Coronary artery (tissue), 2 donors: Measurements from ENCODE around the gene RAB31.
A peak's percentile ranks its signal among the peaks of the same experiment; 100 is the strongest.
"Not testable (repeated sequence)": the region's sequence is repeated elsewhere in the genome, so short reads cannot be mapped to it uniquely, and the experiment has no call there.

Experiments
- DNase-seq: peaks from one replicate; pipeline ENCODE4 v3.0.0-alpha.2; 2017; ENCODE audit warnings: low spot score
- H3K27ac ChIP-seq, 2 donors: fragments of 200-600 bp; sonication (generic); one replicate each; pipeline ENCODE4 v1.5.1; 2016 to 2019
- H3K4me3 ChIP-seq: fragments of 200-600 bp; sonication (generic); 2 replicates; pipeline ENCODE4 v1.5.1; 2016; ENCODE audit warnings: mild to moderate bottlenecking, moderate library complexity
- CTCF ChIP-seq: fragments of 200-600 bp; sonication (generic); IDR thresholded peaks from one replicate; pipeline ENCODE4 v1.5.1; 2019; ENCODE audit warnings: antibody characterized with exemption

The RAB31 gene

GRCh38 chr18:9766076-9766481, 58.0 kb downstream of the RAB31 start:
- Histone ChIP-seq H3K4me3 (no peak overlapping the region), H3K27ac (peak overlapping the region in 1 of 2 donors; percentile 6)
- no peak for DNase-seq
- no peak for TF ChIP-seq CTCF

GRCh38 chr18:9766740-9767139, 58.6 kb downstream of the RAB31 start:
- no peak overlapping the region for H3K27ac ChIP-seq
- DNase-seq, result no peak
- TF ChIP-seq CTCF, result no peak
- no peak overlapping the region for H3K4me3 ChIP-seq

GRCh38 chr18:9768071-9768691, 60.1 kb downstream of the RAB31 start:
- not testable (repeated sequence) for H3K4me3 ChIP-seq, DNase-seq, H3K27ac ChIP-seq

- not testable (repeated sequence) for H3K4me3 ChIP-seq, H3K27ac ChIP-seq, DNase-seq
Measured at GRCh38 chr18:9770111-9770510, 62.0 kb downstream of the RAB31 start.

GRCh38 chr18:9771261-9771976, 63.3 kb downstream of the RAB31 start:
- Histone ChIP-seq H3K4me3 (no peak overlapping the region), H3K27ac (peak overlapping the region; percentile 16 to 56)
- TF ChIP-seq CTCF, result peak; percentile 95
- DNase-seq, result peak; percentile 88

- H3K4me3 ChIP-seq, result no peak overlapping the region
Measured at GRCh38 chr18:9771977-9772660, 64.0 kb downstream of the RAB31 start.

GRCh38 chr18:9772847-9773677, 65.0 kb downstream of the RAB31 start:
- DNase-seq, result no peak
- no peak for TF ChIP-seq CTCF
- peak overlapping the region in 1 of 2 donors; percentile 56 for H3K27ac ChIP-seq
- no peak overlapping the region for H3K4me3 ChIP-seq

More at GRCh38 chr18:9771977-9772660, 64.0 kb downstream of the RAB31 start:
- peak overlapping the region in 1 of 2 donors; percentile 56 for H3K27ac ChIP-seq
- no peak for DNase-seq
- no peak for TF ChIP-seq CTCF
